Right forelimb (tissue), 1 donor: ENCODE data around the gene PXN.
A peak's percentile ranks its signal among the peaks of the same experiment; 100 is the strongest.
"Not testable (repeated sequence)": the region's sequence is repeated elsewhere in the genome, so short reads cannot be mapped to it uniquely, and the experiment has no call there.

Experiments used
- DNase-seq: peaks from one replicate; pipeline ENCODE4 v3.0.0-alpha.2; 2018

Gene PXN

DNA sequence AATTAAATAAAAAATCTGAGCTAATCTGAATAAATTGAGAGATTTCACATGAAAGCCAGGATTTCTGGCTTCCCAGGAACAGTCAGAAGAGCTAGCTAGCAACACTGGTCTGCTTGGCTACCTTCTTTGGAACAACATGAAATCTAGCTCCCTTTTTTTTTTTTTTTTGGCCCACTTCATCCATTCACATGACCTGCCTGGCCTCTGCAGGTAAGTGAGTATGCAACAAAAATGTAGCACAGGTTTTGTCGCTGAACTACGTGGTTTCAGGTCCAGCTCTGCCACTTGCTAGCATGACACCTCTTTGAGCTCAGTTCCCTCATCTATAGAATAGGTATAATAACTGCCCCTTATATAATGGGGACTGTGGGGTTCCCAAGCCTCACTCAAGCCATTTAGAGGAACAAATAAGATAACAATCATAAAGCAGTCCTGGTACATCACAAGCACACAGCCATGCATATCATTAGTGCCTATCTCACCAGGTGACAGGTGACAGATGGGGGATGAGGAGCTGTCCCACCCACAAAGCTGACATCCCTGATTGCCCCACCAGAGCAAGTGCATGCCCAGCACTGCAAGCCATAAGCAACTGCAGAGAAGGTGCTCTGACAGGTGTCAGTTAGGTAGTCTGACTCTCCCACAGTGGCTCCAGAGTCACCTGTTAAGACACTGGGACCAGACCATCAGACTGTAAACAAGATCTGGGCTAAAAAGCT lies 25.6 kb downstream of the PXN start:
- DNase-seq = no peak

GRCh38 chr12:120238839-120239445 lies 26.6 kb downstream of the PXN start:
- DNase-seq = no peak

DNA sequence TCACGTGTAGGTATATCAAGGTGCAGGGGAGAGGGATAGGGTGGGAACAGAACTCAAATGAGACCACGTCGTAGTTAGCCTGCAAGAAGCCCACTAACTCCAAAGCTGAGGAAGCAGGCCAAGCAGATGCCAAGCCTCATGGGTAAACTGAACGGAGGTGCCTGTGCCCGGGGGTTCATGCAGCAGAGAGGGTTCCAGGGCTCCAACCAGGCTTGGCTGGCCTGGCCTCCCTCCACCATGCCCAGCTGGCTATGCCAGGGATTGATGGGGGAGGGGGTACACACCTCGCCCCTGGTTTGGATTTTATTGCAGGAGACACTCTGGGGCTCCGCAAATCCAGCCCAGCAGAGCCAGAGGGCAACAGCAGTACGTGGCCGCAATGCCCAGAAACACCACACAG lies 27.3 kb downstream of the PXN start:
- no peak for DNase-seq

GRCh38 chr12:120237360-120238171 lies 28.0 kb downstream of the PXN start:
- no peak for DNase-seq

DNA sequence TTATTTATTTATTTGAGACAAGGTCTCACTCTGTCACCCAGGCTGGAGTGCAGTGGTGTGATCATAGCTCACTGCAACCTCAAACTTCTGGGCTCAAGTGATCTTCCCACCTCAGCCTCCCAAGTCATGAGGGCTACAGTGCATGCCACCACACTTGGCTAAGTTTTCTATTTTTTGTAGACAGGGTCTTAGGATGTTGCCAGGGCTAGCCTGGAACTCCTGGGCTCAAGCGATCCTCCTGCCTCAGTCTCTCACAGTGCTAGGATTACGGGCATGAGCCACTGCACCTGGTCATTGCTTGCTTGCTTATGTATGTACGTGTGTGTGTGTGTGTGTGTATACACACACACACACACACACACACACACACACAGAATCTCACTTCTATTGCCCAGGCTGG lies 28.7 kb downstream of the PXN start:
- not testable (repeated sequence) for DNase-seq

DNA sequence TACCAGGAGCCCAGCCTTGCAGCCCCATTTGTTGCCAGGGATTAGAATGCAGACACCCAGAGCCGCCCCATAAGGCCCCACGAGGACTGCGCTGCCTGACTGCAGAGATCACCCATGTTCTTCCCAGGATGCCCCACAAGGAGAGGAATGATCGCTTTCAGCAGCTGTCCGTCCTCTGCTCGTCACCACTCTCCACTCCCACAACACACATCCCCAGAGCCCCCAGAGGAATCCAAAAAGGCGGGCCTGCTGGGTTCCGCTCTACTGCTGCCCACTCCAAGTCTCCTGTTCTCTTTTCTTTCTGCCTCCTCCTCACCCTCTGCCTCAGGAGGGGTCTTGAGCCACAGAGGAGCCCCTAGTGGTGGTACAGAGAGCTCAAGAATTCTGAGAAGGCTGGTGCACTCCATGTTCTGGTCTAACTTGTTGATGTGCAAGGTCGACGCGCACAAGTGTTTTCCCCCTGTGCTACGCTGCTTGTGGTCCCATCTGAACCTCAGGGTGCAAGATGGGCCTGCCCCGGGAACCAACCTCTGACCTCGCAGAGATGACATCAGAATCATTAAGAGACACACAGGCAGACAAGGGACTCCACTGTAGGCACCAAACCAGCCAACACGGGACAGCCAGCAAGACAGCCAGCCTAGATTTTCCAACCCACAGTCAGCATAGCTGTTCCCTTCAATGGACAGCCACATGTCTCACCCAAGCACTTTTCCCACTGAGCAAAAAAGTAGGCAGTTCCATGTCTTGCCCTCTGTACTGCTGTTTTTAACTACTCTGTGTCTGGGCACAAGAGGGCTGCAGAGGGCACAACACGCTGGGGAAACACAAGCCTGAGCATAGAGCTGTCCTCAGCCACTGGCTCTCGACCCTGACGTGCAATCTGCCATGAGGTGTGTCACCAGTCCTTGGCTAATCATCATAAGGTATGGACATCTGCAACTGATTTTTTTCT lies 29.9 kb downstream of the PXN start:
- no peak for DNase-seq

DNA sequence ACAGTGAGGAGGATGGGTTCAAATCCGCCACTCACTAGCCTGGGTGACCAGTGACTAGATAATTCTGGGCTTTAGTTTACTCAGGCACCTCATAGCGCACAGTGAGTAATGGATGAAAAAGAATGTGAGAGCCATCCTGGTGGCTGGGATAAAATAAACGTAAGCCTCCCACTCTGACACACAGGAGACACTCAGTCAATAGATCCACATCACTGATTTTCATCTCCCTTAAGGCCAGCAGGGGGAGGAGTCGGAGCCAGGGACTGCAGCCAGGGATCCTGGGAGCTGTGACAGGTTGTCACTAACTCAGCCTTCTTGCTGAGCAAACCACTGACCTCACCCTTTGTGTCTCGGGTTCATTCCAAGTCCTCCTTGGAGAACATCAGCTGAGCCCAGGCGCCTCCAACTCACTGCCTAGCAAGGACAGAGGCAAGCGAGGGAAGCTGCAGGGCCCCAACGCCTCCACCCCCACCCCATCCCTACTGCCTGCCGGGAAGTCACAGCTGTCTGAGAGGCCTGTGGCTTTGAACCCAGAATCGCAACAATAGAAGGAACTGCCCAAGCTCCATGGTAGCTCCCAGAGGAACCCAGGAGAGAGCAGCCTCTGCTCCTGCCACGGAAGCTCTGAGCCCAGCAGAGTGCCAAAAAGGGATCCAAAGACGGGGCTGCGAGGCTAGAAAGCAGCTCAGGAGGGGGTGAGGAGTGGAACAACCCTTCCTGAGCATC lies 30.7 kb downstream of the PXN start:
- DNase-seq = peak; percentile 82

- no peak for DNase-seq
These were observed 34.1 kb downstream of the PXN start for GRCh38 chr12:120231316-120232011.

DNA sequence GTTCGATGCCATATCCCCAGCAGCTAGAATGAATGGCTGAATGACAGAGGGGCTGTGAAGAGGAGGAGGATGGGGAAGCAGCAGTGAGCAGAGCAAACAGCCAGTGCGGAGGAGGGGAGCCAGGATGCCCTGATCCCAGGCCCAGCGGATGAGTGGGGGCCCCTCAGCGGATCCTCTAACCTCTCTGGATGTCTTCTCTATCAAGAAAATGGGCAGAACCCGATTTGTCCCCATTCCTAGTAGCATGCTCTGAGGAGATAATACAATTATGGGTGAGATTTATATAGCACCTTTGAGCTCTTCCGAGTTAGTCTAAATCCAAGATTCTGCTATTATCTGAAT lies 34.6 kb downstream of the PXN start:
- DNase-seq = no peak

DNA sequence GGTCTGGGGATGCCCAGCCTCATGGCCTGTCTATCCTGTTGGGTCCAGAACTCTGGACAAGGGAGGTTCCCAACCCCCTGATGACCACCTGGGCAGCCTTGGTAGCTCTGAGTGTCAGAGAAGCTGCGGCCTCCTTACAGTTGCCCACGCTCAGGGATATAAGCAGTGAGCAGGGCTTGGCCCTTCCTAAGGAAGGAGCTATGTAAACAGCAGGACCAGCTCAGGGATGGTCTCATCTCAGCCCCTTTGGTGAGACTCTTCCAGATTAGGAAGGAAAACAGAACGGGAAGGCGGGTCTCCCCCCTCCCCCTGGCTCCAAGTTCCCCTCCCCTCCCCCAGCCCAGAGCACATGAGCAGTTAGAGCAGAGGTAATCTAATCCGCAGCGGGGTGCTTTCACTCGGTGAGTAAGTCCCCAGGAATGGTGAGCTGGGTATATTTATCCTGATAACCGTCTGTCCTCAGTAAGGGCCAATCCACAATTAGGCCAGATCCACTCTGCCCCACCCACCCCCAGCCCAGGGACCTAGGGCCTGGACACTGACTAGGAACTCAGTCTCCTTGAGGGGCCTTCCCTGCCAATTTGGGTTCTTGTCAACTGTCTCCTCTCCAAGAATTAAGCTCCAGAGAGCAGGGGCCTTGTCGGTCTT lies 35.1 kb downstream of the PXN start:
- DNase-seq = no peak

- DNase-seq = no peak
These were observed 35.8 kb downstream of the PXN start for GRCh38 chr12:120229487-120230325.

GRCh38 chr12:120229071-120229486 lies 36.5 kb downstream of the PXN start:
- DNase-seq = no peak

DNA sequence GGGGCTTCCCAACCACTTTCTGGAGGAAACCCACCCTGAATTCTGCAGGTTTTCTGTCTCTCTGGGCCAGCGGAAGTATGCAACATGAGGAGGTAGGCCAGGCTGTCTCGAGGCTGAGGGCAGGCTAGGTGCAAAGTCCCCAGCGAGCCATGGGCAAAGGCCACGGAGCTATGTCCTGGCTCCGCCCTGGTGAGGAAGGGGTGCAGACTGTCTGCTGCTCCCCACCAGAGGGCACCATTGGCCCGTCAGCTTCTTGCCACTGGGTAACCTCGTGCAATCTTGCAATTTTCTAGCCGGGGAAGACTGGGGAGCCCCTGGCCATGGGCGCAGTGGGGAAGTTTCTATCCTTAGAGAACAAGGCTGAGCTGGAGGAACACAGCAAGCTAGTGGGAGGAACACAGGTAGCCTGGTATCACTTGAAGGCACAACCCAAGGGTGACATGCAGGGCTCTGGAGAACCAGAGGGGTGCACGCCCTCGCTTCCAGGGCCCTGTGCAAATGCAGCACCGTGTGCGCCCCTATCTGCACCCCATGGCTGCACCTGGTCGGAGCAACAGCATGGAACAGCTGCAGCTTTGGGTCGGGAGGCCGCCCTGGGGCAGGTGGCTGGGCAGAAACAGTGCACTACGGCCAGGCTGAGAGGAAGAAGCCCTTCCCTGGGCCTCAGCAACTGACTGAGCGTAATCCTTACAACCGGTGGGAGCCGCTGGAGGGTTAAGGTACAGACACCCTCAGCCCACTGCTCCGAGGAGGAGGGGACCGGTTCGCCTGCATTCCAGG lies 37.0 kb downstream of the PXN start:
- peak; percentile 92 for DNase-seq

DNA sequence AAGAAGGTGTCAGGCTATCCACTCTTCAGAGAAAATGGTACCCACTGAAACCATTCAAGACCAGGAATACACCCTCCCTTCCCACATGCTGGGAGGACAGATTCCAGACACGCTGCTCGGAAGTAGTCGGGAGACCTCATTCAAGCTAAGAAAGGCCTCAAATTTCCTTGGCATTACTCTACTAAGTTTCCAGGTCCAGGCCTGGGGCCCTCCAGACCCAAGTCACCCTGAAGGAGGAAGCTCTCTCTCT lies 37.6 kb downstream of the PXN start:
- no peak for DNase-seq

GRCh38 chr12:120227233-120228040 lies 38.1 kb downstream of the PXN start:
- DNase-seq = no peak

GRCh38 chr12:120225852-120226640 lies 39.5 kb downstream of the PXN start:
- DNase-seq = no peak

- DNase-seq = no peak
These were observed 40.4 kb downstream of the PXN start for GRCh38 chr12:120225200-120225558.
